Measurements from ENCODE around the gene ENPP3.

The ENPP3 gene

GRCh38 chr6:131642987-131643611, 6.0 kb downstream of the ENPP3 start:
- DNase-seq (ENCODE audit: low spot score) = no peak

GRCh38 chr6:131643855-131644460, 6.9 kb downstream of the ENPP3 start:
- DNase-seq (ENCODE audit: low spot score) = no peak

- no peak for DNase-seq (ENCODE audit: low spot score)
Observed at GRCh38 chr6:131644921-131645320, 7.8 kb downstream of the ENPP3 start.

- DNase-seq (ENCODE audit: low spot score) = no peak
Observed at GRCh38 chr6:131645846-131646245, 8.7 kb downstream of the ENPP3 start.

GRCh38 chr6:131646249-131646670, 9.2 kb downstream of the ENPP3 start:
- peak; percentile 38 for DNase-seq (ENCODE audit: low spot score)

- DNase-seq (ENCODE audit: low spot score) = no peak
Observed at GRCh38 chr6:131651782-131652181, 14.7 kb downstream of the ENPP3 start.

GRCh38 chr6:131652472-131652871, 15.4 kb downstream of the ENPP3 start:
- no peak for DNase-seq (ENCODE audit: low spot score)

GRCh38 chr6:131654326-131654725, 17.2 kb downstream of the ENPP3 start:
- no peak for DNase-seq (ENCODE audit: low spot score)

GRCh38 chr6:131655387-131655786, 18.3 kb downstream of the ENPP3 start:
- no peak for DNase-seq (ENCODE audit: low spot score)

- no peak for DNase-seq (ENCODE audit: low spot score)
Observed at GRCh38 chr6:131655951-131656350, 18.8 kb downstream of the ENPP3 start.

GRCh38 chr6:131656667-131657066, 19.6 kb downstream of the ENPP3 start:
- no peak for DNase-seq (ENCODE audit: low spot score)

GRCh38 chr6:131657222-131657621, 20.1 kb downstream of the ENPP3 start:
- no peak for DNase-seq (ENCODE audit: low spot score)

GRCh38 chr6:131657630-131658111, 20.6 kb downstream of the ENPP3 start:
- DNase-seq (ENCODE audit: low spot score) = no peak

GRCh38 chr6:131658287-131658686, 21.2 kb downstream of the ENPP3 start:
- no peak for DNase-seq (ENCODE audit: low spot score)

GRCh38 chr6:131660195-131660594, 23.1 kb downstream of the ENPP3 start:
- no peak for DNase-seq (ENCODE audit: low spot score)

GRCh38 chr6:131663578-131664165, 26.6 kb downstream of the ENPP3 start:
- DNase-seq (ENCODE audit: low spot score) = no peak

GRCh38 chr6:131669891-131670290, 32.8 kb downstream of the ENPP3 start:
- DNase-seq (ENCODE audit: low spot score) = no peak

GRCh38 chr6:131673184-131673583, 36.1 kb downstream of the ENPP3 start:
- DNase-seq (ENCODE audit: low spot score) = no peak

- no peak for DNase-seq (ENCODE audit: low spot score)
Observed at GRCh38 chr6:131678442-131678841, 41.3 kb downstream of the ENPP3 start.

- no peak for DNase-seq (ENCODE audit: low spot score)
Observed at GRCh38 chr6:131680868-131681267, 43.8 kb downstream of the ENPP3 start.

- DNase-seq (ENCODE audit: low spot score) = no peak
Observed at GRCh38 chr6:131681585-131681984, 44.5 kb downstream of the ENPP3 start.

- DNase-seq (ENCODE audit: low spot score) = no peak
Observed at GRCh38 chr6:131682442-131682841, 45.3 kb downstream of the ENPP3 start.

GRCh38 chr6:131683479-131683878, 46.4 kb downstream of the ENPP3 start:
- no peak for DNase-seq (ENCODE audit: low spot score)
